Kidney epithelial cell (primary cell): Measurements from ENCODE around the gene OAF. TPM values are rescaled to one million over a fixed set of nuclear protein-coding genes. Genes with fewer than 3 reads are reported as not detected.
"Not testable (repeated sequence)": the region's sequence is repeated elsewhere in the genome, so short reads cannot be mapped to it uniquely, and the experiment has no call there.

Experiments used
- DNase-seq: peaks from one replicate; pipeline ENCODE4 v3.0.0-alpha.2; 2010; ENCODE audit warnings: low read depth
- H3K27me3 ChIP-seq: 2 replicates; pipeline ENCODE4 v1.6.0; 2011; ENCODE audit warnings: low read length; ENCODE audit not compliant: control insufficient read depth, insufficient read depth
- H3K36me3 ChIP-seq: 2 replicates; pipeline ENCODE4 v1.5.1; 2011; ENCODE audit warnings: low read length; ENCODE audit not compliant: control insufficient read depth, insufficient read depth
- H3K4me3 ChIP-seq: 2 replicates; pipeline ENCODE4 v1.5.1; 2011; ENCODE audit warnings: low read depth, mild to moderate bottlenecking, control low read depth, low read length
- total RNA-seq: library from RNA; depleted of rRNA; stranded (reverse); fragments of >200 nt; gene quantifications from 2 replicates; pipeline ENCODE4 v1.2.3, GENCODE V29; 2015
- TF ChIP-seq, protein P1 (sequence below): IDR thresholded peaks from 2 replicates; pipeline ENCODE4 v1.5.1; 2011; ENCODE audit warnings: mild to moderate bottlenecking, moderate library complexity, low read length, control low read depth, inconsistent platforms; ENCODE audit not compliant: insufficient read depth, poor library complexity, severe bottlenecking

Gene OAF
- total RNA-seq, 1 donor from 2014 or later = 45.2 TPM

DNA sequence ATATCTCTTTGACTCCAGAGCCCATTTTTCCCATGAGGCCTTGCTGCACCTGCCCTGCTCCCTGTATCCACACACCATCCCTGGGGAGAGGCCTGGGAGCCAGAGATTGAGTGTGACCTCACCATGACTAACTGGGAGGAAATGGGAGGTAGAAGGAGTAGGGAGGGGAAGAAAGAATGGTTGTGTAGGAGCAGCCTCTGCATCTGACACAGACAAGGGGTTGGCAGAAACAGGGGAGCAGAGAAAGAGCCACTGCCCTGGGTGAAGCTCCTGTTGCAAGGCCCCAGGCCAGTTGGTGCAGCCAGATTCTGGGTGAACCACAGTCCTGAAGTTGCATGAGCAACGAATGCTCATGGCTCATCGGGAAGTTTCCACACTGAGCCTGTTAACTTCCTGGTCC is 61.5 kb downstream of the OAF start:
- DNase-seq = peak; percentile 28
- H3K4me3 ChIP-seq = no peak overlapping the region
- TF ChIP-seq, protein P1, sequence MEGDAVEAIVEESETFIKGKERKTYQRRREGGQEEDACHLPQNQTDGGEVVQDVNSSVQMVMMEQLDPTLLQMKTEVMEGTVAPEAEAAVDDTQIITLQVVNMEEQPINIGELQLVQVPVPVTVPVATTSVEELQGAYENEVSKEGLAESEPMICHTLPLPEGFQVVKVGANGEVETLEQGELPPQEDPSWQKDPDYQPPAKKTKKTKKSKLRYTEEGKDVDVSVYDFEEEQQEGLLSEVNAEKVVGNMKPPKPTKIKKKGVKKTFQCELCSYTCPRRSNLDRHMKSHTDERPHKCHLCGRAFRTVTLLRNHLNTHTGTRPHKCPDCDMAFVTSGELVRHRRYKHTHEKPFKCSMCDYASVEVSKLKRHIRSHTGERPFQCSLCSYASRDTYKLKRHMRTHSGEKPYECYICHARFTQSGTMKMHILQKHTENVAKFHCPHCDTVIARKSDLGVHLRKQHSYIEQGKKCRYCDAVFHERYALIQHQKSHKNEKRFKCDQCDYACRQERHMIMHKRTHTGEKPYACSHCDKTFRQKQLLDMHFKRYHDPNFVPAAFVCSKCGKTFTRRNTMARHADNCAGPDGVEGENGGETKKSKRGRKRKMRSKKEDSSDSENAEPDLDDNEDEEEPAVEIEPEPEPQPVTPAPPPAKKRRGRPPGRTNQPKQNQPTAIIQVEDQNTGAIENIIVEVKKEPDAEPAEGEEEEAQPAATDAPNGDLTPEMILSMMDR = no peak
- no peaks in the 10 kb centered on the region for H3K27me3 ChIP-seq
- H3K36me3 ChIP-seq = no peaks in the 10 kb centered on the region

- TF ChIP-seq, protein P1 = no peak
- DNase-seq = peak; percentile 69
- Histone ChIP-seq H3K36me3 (no peaks in the 10 kb centered on the region), H3K27me3 (no peaks in the 10 kb centered on the region), H3K4me3 (no peak overlapping the region)
Measured at GRCh38 chr11:120273432-120273831, 62.6 kb downstream of the OAF start.

GRCh38 chr11:120273956-120274355 is 63.1 kb downstream of the OAF start:
- DNase-seq, H3K27me3 ChIP-seq, H3K36me3 ChIP-seq, H3K4me3 ChIP-seq: not testable (repeated sequence)

DNA sequence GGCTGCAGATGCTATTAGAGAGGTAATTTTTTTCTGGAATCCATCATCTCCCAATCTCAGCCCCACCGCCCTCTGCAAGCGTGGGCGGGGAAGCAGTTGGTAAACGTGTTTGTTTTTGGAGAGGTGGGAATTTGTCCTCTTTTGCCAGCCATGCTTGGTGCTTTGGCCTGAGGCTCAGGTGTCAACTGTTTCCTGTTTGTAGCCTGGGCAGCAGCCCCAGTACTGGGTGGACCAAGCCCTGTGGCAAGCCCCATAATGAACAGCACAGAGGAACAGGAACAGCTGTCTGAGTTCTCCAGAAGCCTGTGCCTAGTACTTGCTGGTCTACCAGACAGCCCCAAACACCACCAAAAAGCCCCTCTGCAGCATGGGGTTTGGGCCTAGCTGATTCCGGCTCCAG is 68.7 kb downstream of the OAF start:
- no peak for DNase-seq
- Histone ChIP-seq H3K36me3 (no peaks in the 10 kb centered on the region), H3K27me3 (peaks cover 3% of the 10 kb centered on the region), H3K4me3 (no peak overlapping the region)
- TF ChIP-seq, protein P1 = no peak

Other genes starting within 250 kb of the OAF start
- 0.29 and 0.41 TPM in 2 replicates for gene TRIM29, start 72.9 kb upstream of the OAF start, total RNA-seq
- 0.14 and 1.1 TPM in 2 replicates for gene POU2F3, start 29.1 kb downstream of the OAF start, total RNA-seq
- gene TLCD5, start 114.3 kb downstream of the OAF start, total RNA-seq = 8.6 and 9.3 TPM in 2 replicates
- 52.1 and 54.7 TPM in 2 replicates for gene ARHGEF12, start 125.4 kb downstream of the OAF start, total RNA-seq